ENCODE results near the gene HOXC5. TPM values are rescaled to one million over a fixed set of nuclear protein-coding genes. Genes with fewer than 3 reads are reported as not detected.

Gene HOXC5
- total RNA-seq, 1 experiment from 2014 or later = 3.4 TPM

- no peak for DNase-seq
- intact Hi-C loops (cut with micrococcal nuclease; ENCODE audit: unreplicated experiment) = no loop called here
- Histone ChIP-seq H3K4me3 (ENCODE audit: low read depth, low read length) (no peak overlapping the region), H3K4me1 (peaks cover 27% of the 10 kb centered on the region), H3K27me3 (replicated peaks; ENCODE audit: control insufficient read depth, insufficient read depth, low read length) (no peaks in the 10 kb centered on the region), H3K9me3 (no peaks in the 10 kb centered on the region), H3K36me3 (ENCODE audit: control insufficient read depth, insufficient read depth, low read length) (no peaks in the 10 kb centered on the region)
- peak in 1 of 2 experiments; percentile 37 for TF ChIP-seq CTCF (IDR thresholded peaks at IDR 0.05; ENCODE audit: insufficient read depth in 1 of 2, low read depth in 1 of 2, low read length in 1 of 2, severe bottlenecking in 1 of 2, unreplicated experiment in 1 of 2)
- POLR2A ChIA-PET = no interaction called here
- H3K27ac Mint-ChIP-seq (ENCODE audit: unreplicated experiment) = no peak overlapping the region
- CTCF ChIA-PET = interaction anchor here (0.6 to 5.3 kb wide), 3 partner anchors 19 to 215 kb away, joined by 6 to 80 read pairs (median 10); partner anchors contain the start of gene HOXC10
- H3K36me3 Mint-ChIP-seq (ENCODE audit: insufficient read depth, unreplicated experiment) = peaks cover 3% of the 10 kb centered on the region
- H3K9me3 Mint-ChIP-seq (ENCODE audit: unreplicated experiment) = no peaks in the 10 kb centered on the region
- no peaks in the 10 kb centered on the region for H3K27me3 Mint-ChIP-seq (ENCODE audit: insufficient read depth, unreplicated experiment)
- BruUV-seq (replicated peaks) = no TSS peak
- H3K4me1 Mint-ChIP-seq (ENCODE audit: low read depth, unreplicated experiment) = peaks cover 7% of the 10 kb centered on the region
- H3K4me3 Mint-ChIP-seq (ENCODE audit: unreplicated experiment) = no peak overlapping the region
Measured at GRCh38 chr12:54004063-54004840, 28.6 kb upstream of the HOXC5 start.

DNA sequence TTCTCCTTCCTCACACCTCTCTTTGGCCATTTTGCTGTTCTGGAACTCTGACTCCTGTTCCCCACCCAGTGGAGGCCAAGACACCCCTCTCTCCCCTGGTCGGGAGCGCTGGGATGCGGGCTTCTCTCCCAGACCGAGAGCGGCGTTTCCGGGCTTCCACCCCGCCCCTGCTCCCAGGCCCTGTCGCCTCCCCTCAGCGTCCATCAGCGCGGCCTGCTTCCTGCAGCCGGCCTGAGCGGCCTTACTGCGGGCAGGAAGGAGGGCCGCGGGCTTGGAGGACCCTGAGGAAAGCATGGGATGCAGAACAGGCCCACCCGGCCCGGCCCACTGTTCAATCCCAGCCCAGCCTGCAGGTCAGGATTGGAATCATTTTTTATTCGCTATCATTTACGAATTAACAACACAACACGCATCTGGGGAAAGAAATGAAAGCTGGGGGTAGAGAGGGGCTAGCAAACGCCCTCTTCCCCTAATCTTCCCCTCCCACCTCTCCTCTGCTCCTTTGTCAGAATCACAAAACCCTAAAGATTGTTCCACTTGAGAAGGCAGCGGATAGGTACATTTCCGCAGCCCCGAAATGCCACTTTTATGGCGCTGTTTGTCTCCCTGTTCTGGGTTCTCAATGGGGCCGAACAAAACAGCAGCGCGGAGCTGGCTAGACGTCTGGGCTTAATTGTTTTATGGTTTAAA is 27.9 kb upstream of the HOXC5 start:
- Histone ChIP-seq H3K27me3 (replicated peaks; ENCODE audit: control insufficient read depth, insufficient read depth, low read length) (no peaks in the 10 kb centered on the region), H3K4me3 (ENCODE audit: low read depth, low read length) (no peak overlapping the region; the same call in 1 of the 2 replicates), H3K36me3 (ENCODE audit: control insufficient read depth, insufficient read depth, low read length) (no peaks in the 10 kb centered on the region), H3K4me1 (peaks cover 32% of the 10 kb centered on the region), H3K9me3 (no peaks in the 10 kb centered on the region)
- no peak for TF ChIP-seq CTCF (IDR thresholded peaks at IDR 0.05; ENCODE audit: insufficient read depth in 1 of 2, low read depth in 1 of 2, low read length in 1 of 2, severe bottlenecking in 1 of 2, unreplicated experiment in 1 of 2)
- Mint-ChIP-seq H3K9me3 (ENCODE audit: unreplicated experiment) (no peaks in the 10 kb centered on the region), H3K4me1 (ENCODE audit: low read depth, unreplicated experiment) (peaks cover 7% of the 10 kb centered on the region), H3K36me3 (ENCODE audit: insufficient read depth, unreplicated experiment) (peaks cover 6% of the 10 kb centered on the region), H3K27ac (ENCODE audit: unreplicated experiment) (no peak overlapping the region), H3K4me3 (ENCODE audit: unreplicated experiment) (peak overlapping the region; percentile 87), H3K27me3 (ENCODE audit: insufficient read depth, unreplicated experiment) (no peaks in the 10 kb centered on the region)
- no peak for DNase-seq
- intact Hi-C loops (cut with micrococcal nuclease; ENCODE audit: unreplicated experiment) = no loop called here
- ChIA-PET CTCF (interaction anchor here (0.7 to 5.3 kb wide), 6 partner anchors 10 to 203 kb away, joined by 3 to 80 read pairs (median 6); partner anchors contain the start of gene HOXC6), POLR2A (no interaction called here)
- no TSS peak for BruUV-seq (replicated peaks)

DNA sequence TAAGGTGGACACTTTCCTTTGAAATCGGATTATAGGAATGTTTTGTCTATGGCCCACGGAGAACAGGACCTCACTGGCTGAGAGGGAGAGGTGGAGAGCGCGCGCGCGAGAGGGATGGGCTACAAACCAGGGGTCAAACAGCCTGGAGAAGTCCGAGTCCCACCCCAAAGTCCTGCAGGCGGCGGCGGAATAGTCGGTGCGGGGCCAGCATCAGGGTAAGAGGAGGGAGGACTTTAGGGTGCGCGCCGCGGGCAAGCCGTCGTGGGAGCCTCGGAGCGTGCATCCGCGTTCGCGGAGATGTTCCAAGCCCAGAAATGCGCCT is 27.4 kb upstream of the HOXC5 start:
- POLR2A ChIA-PET = interaction anchor here (0.5 to 2.1 kb wide), 3 partner anchors 12 to 196 kb away, joined by 4 to 25 read pairs (median 6); no protein-coding TSS in a partner anchor
- H3K4me1 ChIP-seq = peaks cover 36% of the 10 kb centered on the region

More for the DNA sequence above, 27.4 kb upstream of the HOXC5 start:
- H3K4me3 ChIP-seq (ENCODE audit: low read depth, low read length) = peak overlapping the region; percentile 23
- no peaks in the 10 kb centered on the region for H3K36me3 ChIP-seq (ENCODE audit: control insufficient read depth, insufficient read depth, low read length)
- no peaks in the 10 kb centered on the region for H3K9me3 Mint-ChIP-seq (ENCODE audit: unreplicated experiment)
- no peak for TF ChIP-seq CTCF (IDR thresholded peaks at IDR 0.05; ENCODE audit: insufficient read depth in 1 of 2, low read depth in 1 of 2, low read length in 1 of 2, severe bottlenecking in 1 of 2, unreplicated experiment in 1 of 2)
- no peaks in the 10 kb centered on the region for H3K9me3 ChIP-seq
- H3K27me3 Mint-ChIP-seq (ENCODE audit: insufficient read depth, unreplicated experiment) = no peaks in the 10 kb centered on the region
- CTCF ChIA-PET = interaction anchor here (0.6 to 5.3 kb wide), 20 partner anchors 8 to 320 kb away, joined by 3 to 84 read pairs (median 4); partner anchors contain the start of genes COPZ1, HOXC10, HOXC13 and HOXC5
- peaks cover 7% of the 10 kb centered on the region for H3K4me1 Mint-ChIP-seq (ENCODE audit: low read depth, unreplicated experiment)
- H3K4me3 Mint-ChIP-seq (ENCODE audit: unreplicated experiment) = peak overlapping the region; percentile 87
- no peaks in the 10 kb centered on the region for H3K27me3 ChIP-seq (replicated peaks; ENCODE audit: control insufficient read depth, insufficient read depth, low read length)
- no peak for DNase-seq
- H3K36me3 Mint-ChIP-seq (ENCODE audit: insufficient read depth, unreplicated experiment) = peaks cover 6% of the 10 kb centered on the region
- no TSS peak for BruUV-seq (replicated peaks)
- intact Hi-C loops (cut with micrococcal nuclease; ENCODE audit: unreplicated experiment) = no loop called here
- H3K27ac Mint-ChIP-seq (ENCODE audit: unreplicated experiment) = no peak overlapping the region

Measured in Caco-2 (cell line).